Astrocyte of the cerebellum (primary cell): ENCODE data around the gene CCDC192.

Experiments used
- DNase-seq: peaks from one replicate; pipeline ENCODE4 v3.0.0-alpha.2; 2011; ENCODE audit warnings: low read depth
- H3K4me3 ChIP-seq: 2 replicates; pipeline ENCODE4 v1.5.1; 2011; ENCODE audit warnings: mild to moderate bottlenecking, low read depth, low read length, moderate library complexity
- in situ Hi-C: cut with HindIII; loops from 2 replicates; pipeline ENCODE4 v1.10.0; 2017; ENCODE audit warnings: low sequenced_read_pairs
- TF ChIP-seq, protein P1 (sequence below): IDR thresholded peaks from 2 replicates; pipeline ENCODE4 v1.5.1; 2012; ENCODE audit warnings: low read length, low read depth, moderate library complexity, mild to moderate bottlenecking; ENCODE audit errors: missing control alignments

The CCDC192 gene

DNA sequence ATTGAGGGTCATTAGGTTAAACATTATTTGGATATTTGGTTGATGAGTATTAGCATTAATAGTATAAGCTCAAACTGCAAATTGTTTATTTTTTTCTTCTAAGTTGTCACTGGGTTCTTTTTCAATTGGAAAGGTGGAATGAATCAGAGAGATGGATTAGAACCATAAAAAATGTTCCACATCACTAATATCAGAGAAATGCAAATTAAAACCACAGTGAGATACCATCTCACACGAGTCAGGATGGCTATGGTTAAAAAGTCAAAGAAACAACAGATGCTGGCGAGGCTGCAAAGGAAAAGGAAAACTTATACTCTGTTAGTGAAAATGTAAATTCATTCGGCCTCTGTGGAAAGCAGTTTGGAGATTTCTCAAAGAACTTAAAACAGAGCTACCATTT is 122.8 kb downstream of the CCDC192 start:
- TF ChIP-seq, protein P1, sequence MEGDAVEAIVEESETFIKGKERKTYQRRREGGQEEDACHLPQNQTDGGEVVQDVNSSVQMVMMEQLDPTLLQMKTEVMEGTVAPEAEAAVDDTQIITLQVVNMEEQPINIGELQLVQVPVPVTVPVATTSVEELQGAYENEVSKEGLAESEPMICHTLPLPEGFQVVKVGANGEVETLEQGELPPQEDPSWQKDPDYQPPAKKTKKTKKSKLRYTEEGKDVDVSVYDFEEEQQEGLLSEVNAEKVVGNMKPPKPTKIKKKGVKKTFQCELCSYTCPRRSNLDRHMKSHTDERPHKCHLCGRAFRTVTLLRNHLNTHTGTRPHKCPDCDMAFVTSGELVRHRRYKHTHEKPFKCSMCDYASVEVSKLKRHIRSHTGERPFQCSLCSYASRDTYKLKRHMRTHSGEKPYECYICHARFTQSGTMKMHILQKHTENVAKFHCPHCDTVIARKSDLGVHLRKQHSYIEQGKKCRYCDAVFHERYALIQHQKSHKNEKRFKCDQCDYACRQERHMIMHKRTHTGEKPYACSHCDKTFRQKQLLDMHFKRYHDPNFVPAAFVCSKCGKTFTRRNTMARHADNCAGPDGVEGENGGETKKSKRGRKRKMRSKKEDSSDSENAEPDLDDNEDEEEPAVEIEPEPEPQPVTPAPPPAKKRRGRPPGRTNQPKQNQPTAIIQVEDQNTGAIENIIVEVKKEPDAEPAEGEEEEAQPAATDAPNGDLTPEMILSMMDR = no peak
- in situ Hi-C loops = no loop called here
- DNase-seq = peak; percentile 51
- H3K4me3 ChIP-seq = no peak overlapping the region

DNA sequence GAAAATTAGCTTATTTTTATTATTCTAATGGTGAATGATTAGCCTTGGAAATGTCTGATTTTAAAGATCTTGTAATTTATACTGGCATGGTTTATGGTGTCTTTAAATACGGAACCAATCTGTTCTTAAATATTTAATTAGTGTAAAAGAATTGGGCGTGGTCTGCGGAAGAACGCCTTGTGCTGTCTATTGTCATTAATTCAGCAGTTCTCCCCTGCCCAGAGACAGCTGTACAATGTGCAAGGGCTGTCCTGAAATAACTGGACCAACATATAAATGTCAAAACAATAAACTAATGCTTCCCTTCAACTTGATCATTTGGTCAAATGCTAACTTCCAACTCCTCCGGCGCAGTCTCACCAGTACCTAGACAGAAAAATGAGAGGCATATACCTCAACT is 124.3 kb downstream of the CCDC192 start:
- in situ Hi-C loops = no loop called here
- DNase-seq = no peak
- H3K4me3 ChIP-seq = no peak overlapping the region
- TF ChIP-seq, protein P1 = no peak

DNA sequence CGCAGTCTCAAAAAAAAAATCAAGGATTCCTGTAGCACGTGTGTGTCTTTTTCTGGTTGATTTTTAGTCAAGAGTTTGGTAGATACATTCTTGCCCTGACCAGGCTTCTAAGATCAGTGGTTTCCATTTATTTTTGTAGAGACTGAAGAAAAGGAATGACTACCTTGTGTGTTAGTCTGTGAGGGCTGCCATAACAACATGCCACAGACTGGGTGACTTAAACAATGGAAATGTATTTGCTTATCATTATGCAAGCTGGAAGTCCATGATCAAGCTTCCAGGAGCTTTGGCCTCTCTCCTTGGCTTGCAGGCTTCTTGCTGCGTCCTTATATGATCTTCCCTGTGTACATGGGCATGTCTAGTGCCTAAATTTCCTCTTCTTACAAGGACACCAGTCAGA is 127.0 kb downstream of the CCDC192 start:
- no peak overlapping the region for H3K4me3 ChIP-seq
- TF ChIP-seq, protein P1 = no peak
- DNase-seq = no peak
- in situ Hi-C loops = no loop called here

DNA sequence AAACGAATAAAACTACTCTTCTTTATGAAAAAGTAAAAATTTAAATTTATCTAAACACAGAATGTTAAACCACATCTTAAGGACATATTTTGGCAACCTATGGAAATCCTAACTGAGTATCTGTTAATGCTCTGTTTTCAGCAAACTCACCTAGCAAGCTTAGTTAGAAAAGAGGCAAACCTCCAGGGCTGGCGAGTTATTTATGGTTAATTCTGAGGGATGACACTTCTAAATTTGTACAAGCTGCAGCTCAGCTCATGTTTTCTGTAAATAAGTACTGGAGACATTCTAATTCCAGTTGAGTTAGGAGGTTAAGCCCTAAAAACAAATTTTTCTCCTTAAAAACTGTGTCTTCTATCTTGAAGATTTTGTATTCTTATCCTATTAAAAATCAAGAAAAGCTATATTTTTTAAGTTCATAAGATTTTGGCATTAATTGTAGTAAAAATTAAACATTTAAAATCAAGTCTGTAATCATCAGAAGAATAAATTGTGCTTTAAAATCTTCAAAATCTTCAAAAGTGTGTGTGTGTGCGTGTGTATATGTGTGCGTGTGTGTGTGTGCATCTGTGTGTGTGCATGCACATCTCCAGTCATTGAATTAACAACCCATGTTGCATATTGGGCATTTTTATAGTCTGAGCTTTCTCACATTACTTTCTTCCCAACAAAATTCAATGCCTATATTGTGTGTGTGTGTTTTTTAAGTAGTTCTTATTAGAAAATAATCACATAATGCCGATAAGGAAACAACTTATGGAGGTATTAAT is 127.8 kb downstream of the CCDC192 start:
- TF ChIP-seq, protein P1 = no peak
- H3K4me3 ChIP-seq = no peak overlapping the region
- no peak for DNase-seq
- in situ Hi-C loops = no loop called here

DNA sequence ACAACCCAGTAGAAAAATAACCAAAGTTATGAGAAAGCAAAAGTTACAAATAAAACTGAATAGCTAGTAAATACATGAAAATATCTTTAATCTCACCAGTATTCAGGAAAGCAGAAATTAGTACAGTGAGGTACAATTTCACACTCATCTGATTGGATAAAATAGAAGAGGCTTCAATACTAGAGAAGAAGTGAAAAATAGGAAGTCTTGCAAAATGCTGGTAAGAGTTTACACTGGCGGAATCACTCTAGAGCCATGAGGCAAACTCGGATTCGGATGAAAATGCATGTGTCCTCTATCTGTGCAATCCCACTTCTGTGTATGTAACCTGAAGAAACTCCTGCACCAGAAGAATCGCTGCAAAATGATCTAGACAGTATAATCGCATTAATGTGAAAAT is 128.9 kb downstream of the CCDC192 start:
- no peak for DNase-seq
- TF ChIP-seq, protein P1 = no peak
- H3K4me3 ChIP-seq = no peak overlapping the region
- in situ Hi-C loops = no loop called here

DNA sequence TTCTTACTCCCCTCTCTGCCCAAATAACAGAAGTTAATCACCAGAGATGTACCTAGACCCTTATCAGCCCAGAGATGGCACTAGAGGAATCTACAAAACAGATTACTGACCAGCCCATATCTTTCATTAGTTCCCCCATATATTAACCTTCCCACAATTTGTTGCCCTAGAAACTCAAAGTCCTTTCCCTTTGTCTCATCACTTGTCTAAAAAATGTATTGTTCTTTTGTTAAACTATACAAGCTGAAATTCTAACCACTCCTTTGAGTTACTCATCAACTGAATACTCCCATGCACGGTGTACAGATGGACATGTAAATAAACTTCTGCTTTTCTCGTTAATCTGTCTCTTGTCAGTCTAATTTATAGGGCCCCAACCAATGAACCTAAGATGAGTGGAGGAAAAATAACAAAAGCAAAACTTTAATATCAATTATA is 130.9 kb downstream of the CCDC192 start:
- TF ChIP-seq, protein P1 = no peak
- in situ Hi-C loops = no loop called here
- H3K4me3 ChIP-seq = no peak overlapping the region
- no peak for DNase-seq
